WTC11 (cell line): Measurements from ENCODE around the gene SHROOM3. TPM values are rescaled to one million over a fixed set of nuclear protein-coding genes. Genes with fewer than 3 reads are reported as not detected.

Experiments used
- ATAC-seq: fragments of 200-7000 bp; cut with Tn5 transposase; 2 replicates; pipeline ENCODE4 v1.10.0; 2021; ENCODE audit warnings: mild to moderate bottlenecking, moderate library complexity
- CTCF ChIA-PET: fragments of 300-600 bp; sonication (Branson Sonifier 250); formaldehyde crosslinking; loops from one replicate; lab custom pipeline; 2021; ENCODE audit warnings: antibody characterized with exemption; lab: Charles Lee
- POLR2A ChIA-PET: fragments of 350-600 bp; sonication (Branson Sonifier 250); formaldehyde crosslinking; loops from one replicate; lab custom pipeline; 2021; ENCODE audit warnings: antibody characterized with exemption; lab: Charles Lee
- DNase-seq: peaks from one replicate; pipeline ENCODE4 v3.0.0; 2021; ENCODE audit warnings: low spot score
- H3K27ac Mint-ChIP-seq: 2 replicates; pipeline ENCODE4 v1.8.0; 2021; ENCODE audit warnings: mixed read lengths
- H3K27me3 Mint-ChIP-seq: 2 replicates; pipeline ENCODE4 v1.8.0; 2021; ENCODE audit warnings: low read depth, mild to moderate bottlenecking, moderate library complexity, mixed read lengths
- H3K36me3 Mint-ChIP-seq: 2 replicates; pipeline ENCODE4 v1.8.0; 2021; ENCODE audit warnings: mixed read lengths
- H3K4me1 Mint-ChIP-seq: 2 replicates; pipeline ENCODE4 v1.8.0; 2022; ENCODE audit warnings: mixed read lengths
- H3K4me3 Mint-ChIP-seq: 2 replicates; pipeline ENCODE4 v1.8.0; 2021; ENCODE audit warnings: mild to moderate bottlenecking, moderate library complexity, mixed read lengths
- H3K9me3 Mint-ChIP-seq: 2 replicates; pipeline ENCODE4 v1.8.0; 2021; ENCODE audit warnings: mixed read lengths
- CBFB ChIP-seq: sonication (generic); formaldehyde crosslinking; IDR thresholded peaks from 2 replicates; pipeline ENCODE4 v1.8.1; 2022; ENCODE audit warnings: mild to moderate bottlenecking, low read depth, missing genetic modification reagents
- EMX1 ChIP-seq: fragments of 250-450 bp; sonication (Bioruptor Pico); IDR thresholded peaks from 2 replicates; pipeline ENCODE4 v1.8.0; 2021; ENCODE audit warnings: mild to moderate bottlenecking
- GABPB1 ChIP-seq: sonication (generic); formaldehyde crosslinking; IDR thresholded peaks from 2 replicates; pipeline ENCODE4 v1.8.1; 2023; ENCODE audit warnings: mild to moderate bottlenecking, missing genetic modification reagents
- KAT7 ChIP-seq: sonication (generic); formaldehyde crosslinking; IDR thresholded peaks from 2 replicates; pipeline ENCODE4 v1.8.1; 2023; ENCODE audit warnings: missing genetic modification reagents, mild to moderate bottlenecking, borderline replicate concordance
- MXD4 ChIP-seq: fragments of 250-450 bp; sonication (Bioruptor Pico); IDR thresholded peaks from 2 replicates; pipeline ENCODE4 v1.8.0; 2021; ENCODE audit warnings: mild to moderate bottlenecking, moderate library complexity, borderline replicate concordance
- MYBL2 ChIP-seq: sonication (generic); formaldehyde crosslinking; IDR thresholded peaks from 2 replicates; pipeline ENCODE4 v1.8.1; 2023; ENCODE audit warnings: mild to moderate bottlenecking, moderate library complexity, missing genetic modification reagents
- NR2C2 ChIP-seq: sonication (generic); formaldehyde crosslinking; IDR thresholded peaks from 2 replicates; pipeline ENCODE4 v1.8.0; 2022; ENCODE audit warnings: mild to moderate bottlenecking, missing genetic modification reagents
- SMAD3 ChIP-seq: sonication (generic); formaldehyde crosslinking; IDR thresholded peaks from 2 replicates; pipeline ENCODE4 v1.8.0; 2022; ENCODE audit warnings: missing genetic modification reagents, mild to moderate bottlenecking, borderline replicate concordance
- SOX15 ChIP-seq: fragments of 250-450 bp; sonication (Bioruptor Pico); IDR thresholded peaks from 2 replicates; pipeline ENCODE4 v1.9.0; 2021; ENCODE audit warnings: mild to moderate bottlenecking
- TP53 ChIP-seq: sonication (generic); formaldehyde crosslinking; IDR thresholded peaks from 2 replicates; pipeline ENCODE4 v1.8.1; 2023; ENCODE audit warnings: mild to moderate bottlenecking, missing genetic modification reagents
- ZNF423 ChIP-seq: fragments of 250-450 bp; sonication (Bioruptor Pico); IDR thresholded peaks from 2 replicates; pipeline ENCODE4 v2.1.2; 2022; ENCODE audit warnings: mild to moderate bottlenecking, moderate library complexity
- total RNA-seq: library from RNA; stranded (reverse); gene quantifications from 3 replicates; pipeline ENCODE4 v1.2.3, GENCODE V29; 2021
- TF ChIP-seq, protein P1 (sequence below): fragments of 250-450 bp; sonication (Bioruptor Pico); conservative IDR thresholded peaks from 2 replicates; pipeline ENCODE4 v1.9.0; 2021; ENCODE audit warnings: mild to moderate bottlenecking
- TF ChIP-seq, protein P2 (sequence below): sonication (generic); formaldehyde crosslinking; IDR thresholded peaks from 2 replicates; pipeline ENCODE4 v1.8.1; 2023; ENCODE audit warnings: mild to moderate bottlenecking, missing genetic modification reagents, borderline replicate concordance
- TF ChIP-seq, protein P3 (sequence below): sonication (generic); formaldehyde crosslinking; conservative IDR thresholded peaks from 2 replicates; pipeline ENCODE4 v1.8.1; 2022; ENCODE audit warnings: mild to moderate bottlenecking, missing genetic modification reagents
- TF ChIP-seq, protein P4 (sequence below): fragments of 250-450 bp; sonication (Bioruptor Pico); IDR thresholded peaks from 2 replicates; pipeline ENCODE4 v1.9.0; 2021; ENCODE audit warnings: mild to moderate bottlenecking
- TF ChIP-seq, protein P5 (sequence below): sonication (generic); formaldehyde crosslinking; IDR thresholded peaks from 2 replicates; pipeline ENCODE4 v1.8.1; 2023; ENCODE audit warnings: mild to moderate bottlenecking, missing genetic modification reagents
- TF ChIP-seq, protein P6 (sequence below): sonication (generic); formaldehyde crosslinking; IDR thresholded peaks from 2 replicates; pipeline ENCODE4 v1.8.0; 2022; ENCODE audit warnings: missing genetic modification reagents
- TF ChIP-seq, protein P7 (sequence below): fragments of 250-450 bp; sonication (Bioruptor Pico); IDR thresholded peaks from 2 replicates; pipeline ENCODE4 v1.8.0; 2021; ENCODE audit warnings: mild to moderate bottlenecking

SHROOM3 gene
- total RNA-seq, 1 experiment from 2014 or later, result 71.9 TPM

DNA sequence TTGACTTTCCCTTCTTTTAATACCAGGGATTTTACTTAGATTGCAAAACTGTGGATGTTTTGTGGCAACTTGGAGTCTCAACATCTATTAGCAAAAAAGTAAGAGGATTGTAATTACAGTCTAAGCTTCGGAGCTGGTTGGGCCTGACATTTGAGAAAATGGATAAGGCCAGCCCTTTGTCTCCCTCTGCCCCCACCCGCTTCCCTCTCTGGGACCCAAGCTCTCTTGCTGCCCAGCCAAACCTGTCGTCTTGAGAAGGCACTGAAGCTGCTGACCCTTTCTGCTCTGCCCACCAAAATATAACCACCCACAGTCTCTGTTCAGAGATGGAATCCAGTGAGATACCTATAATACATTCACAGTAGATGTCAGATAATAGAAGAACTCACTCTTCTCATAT lies 49.6 kb downstream of the SHROOM3 start:
- H3K4me1 Mint-ChIP-seq, result peaks cover 38% of the 10 kb centered on the region
- CTCF ChIA-PET, result interaction anchor here (0.8 to 1.4 kb wide), 4 partner anchors 20 to 610 kb away, joined by 3 to 6 read pairs (median 3); partner anchors contain the start of gene SHROOM3
- H3K27me3 Mint-ChIP-seq, result no peaks in the 10 kb centered on the region; the same call in 1 of the 2 replicates
- no peak for DNase-seq
- POLR2A ChIA-PET, result interaction anchor here (0.6 kb wide), 1 partner anchor 27 kb away, joined by 5 read pairs; no protein-coding TSS in a partner anchor
- no peak overlapping the region for H3K4me3 Mint-ChIP-seq
- H3K27ac Mint-ChIP-seq, result peak overlapping the region; percentile 90
- ATAC-seq, result no peak
- peaks cover 41% of the 10 kb centered on the region for H3K9me3 Mint-ChIP-seq
- TF ChIP-seq GABPB1 (CRISPR knock-in tag) (no peak), CBFB (no peak), SMAD3 (CRISPR knock-in tag) (no peak), NR2C2 (CRISPR knock-in tag) (no peak), MXD4 (no peak), ZNF423 (CRISPR knock-in tag) (no peak), MYBL2 (CRISPR knock-in tag) (no peak), KAT7 (CRISPR knock-in tag) (no peak), EMX1 (CRISPR knock-in tag) (no peak), TP53 (no peak), SOX15 (CRISPR knock-in tag) (no peak)
- TF ChIP-seq, protein P1, sequence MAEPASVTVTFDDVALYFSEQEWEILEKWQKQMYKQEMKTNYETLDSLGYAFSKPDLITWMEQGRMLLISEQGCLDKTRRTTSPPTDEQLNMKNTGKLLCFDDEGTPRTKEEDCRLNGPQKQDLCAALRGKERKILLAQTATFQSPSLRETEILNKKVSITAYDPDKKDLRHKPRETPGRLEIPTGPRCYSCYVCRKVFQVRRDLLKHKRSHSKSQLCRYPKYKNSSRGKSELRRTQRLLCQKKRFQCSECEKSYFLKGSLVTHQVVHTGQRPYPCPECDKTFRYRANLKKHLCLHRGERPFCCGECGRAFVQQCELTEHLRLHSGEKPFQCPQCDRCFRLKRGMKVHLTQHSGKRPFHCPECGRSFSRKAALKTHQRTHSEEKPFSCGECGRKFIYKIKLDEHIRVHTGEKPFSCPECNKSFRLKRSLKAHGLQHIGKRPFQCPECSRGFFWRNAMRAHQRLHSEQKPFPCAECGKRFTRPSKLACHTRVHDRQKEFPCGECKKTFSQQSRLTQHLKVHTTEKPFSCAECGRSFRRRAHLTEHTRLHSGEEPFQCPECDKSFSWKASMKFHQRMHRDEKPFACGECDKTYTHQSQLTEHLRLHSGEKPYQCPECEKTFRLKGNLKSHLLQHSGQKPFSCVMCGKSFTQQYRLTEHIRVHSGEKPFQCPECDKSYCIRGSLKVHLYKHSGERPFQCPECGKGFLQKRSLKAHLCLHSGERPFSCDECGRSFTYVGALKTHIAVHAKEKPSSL (CRISPR knock-in tag), result no peak
- TF ChIP-seq, protein P2, sequence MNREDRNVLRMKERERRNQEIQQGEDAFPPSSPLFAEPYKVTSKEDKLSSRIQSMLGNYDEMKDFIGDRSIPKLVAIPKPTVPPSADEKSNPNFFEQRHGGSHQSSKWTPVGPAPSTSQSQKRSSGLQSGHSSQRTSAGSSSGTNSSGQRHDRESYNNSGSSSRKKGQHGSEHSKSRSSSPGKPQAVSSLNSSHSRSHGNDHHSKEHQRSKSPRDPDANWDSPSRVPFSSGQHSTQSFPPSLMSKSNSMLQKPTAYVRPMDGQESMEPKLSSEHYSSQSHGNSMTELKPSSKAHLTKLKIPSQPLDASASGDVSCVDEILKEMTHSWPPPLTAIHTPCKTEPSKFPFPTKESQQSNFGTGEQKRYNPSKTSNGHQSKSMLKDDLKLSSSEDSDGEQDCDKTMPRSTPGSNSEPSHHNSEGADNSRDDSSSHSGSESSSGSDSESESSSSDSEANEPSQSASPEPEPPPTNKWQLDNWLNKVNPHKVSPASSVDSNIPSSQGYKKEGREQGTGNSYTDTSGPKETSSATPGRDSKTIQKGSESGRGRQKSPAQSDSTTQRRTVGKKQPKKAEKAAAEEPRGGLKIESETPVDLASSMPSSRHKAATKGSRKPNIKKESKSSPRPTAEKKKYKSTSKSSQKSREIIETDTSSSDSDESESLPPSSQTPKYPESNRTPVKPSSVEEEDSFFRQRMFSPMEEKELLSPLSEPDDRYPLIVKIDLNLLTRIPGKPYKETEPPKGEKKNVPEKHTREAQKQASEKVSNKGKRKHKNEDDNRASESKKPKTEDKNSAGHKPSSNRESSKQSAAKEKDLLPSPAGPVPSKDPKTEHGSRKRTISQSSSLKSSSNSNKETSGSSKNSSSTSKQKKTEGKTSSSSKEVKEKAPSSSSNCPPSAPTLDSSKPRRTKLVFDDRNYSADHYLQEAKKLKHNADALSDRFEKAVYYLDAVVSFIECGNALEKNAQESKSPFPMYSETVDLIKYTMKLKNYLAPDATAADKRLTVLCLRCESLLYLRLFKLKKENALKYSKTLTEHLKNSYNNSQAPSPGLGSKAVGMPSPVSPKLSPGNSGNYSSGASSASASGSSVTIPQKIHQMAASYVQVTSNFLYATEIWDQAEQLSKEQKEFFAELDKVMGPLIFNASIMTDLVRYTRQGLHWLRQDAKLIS (CRISPR knock-in tag), result no peak
- TF ChIP-seq, protein P3, sequence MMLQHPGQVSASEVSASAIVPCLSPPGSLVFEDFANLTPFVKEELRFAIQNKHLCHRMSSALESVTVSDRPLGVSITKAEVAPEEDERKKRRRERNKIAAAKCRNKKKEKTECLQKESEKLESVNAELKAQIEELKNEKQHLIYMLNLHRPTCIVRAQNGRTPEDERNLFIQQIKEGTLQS (CRISPR knock-in tag), result no peak
- TF ChIP-seq, protein P4, sequence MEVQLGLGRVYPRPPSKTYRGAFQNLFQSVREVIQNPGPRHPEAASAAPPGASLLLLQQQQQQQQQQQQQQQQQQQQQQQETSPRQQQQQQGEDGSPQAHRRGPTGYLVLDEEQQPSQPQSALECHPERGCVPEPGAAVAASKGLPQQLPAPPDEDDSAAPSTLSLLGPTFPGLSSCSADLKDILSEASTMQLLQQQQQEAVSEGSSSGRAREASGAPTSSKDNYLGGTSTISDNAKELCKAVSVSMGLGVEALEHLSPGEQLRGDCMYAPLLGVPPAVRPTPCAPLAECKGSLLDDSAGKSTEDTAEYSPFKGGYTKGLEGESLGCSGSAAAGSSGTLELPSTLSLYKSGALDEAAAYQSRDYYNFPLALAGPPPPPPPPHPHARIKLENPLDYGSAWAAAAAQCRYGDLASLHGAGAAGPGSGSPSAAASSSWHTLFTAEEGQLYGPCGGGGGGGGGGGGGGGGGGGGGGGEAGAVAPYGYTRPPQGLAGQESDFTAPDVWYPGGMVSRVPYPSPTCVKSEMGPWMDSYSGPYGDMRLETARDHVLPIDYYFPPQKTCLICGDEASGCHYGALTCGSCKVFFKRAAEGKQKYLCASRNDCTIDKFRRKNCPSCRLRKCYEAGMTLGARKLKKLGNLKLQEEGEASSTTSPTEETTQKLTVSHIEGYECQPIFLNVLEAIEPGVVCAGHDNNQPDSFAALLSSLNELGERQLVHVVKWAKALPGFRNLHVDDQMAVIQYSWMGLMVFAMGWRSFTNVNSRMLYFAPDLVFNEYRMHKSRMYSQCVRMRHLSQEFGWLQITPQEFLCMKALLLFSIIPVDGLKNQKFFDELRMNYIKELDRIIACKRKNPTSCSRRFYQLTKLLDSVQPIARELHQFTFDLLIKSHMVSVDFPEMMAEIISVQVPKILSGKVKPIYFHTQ (CRISPR knock-in tag), result no peak
- TF ChIP-seq, protein P5, sequence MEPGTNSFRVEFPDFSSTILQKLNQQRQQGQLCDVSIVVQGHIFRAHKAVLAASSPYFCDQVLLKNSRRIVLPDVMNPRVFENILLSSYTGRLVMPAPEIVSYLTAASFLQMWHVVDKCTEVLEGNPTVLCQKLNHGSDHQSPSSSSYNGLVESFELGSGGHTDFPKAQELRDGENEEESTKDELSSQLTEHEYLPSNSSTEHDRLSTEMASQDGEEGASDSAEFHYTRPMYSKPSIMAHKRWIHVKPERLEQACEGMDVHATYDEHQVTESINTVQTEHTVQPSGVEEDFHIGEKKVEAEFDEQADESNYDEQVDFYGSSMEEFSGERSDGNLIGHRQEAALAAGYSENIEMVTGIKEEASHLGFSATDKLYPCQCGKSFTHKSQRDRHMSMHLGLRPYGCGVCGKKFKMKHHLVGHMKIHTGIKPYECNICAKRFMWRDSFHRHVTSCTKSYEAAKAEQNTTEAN (CRISPR knock-in tag), result no peak
- TF ChIP-seq, protein P6, sequence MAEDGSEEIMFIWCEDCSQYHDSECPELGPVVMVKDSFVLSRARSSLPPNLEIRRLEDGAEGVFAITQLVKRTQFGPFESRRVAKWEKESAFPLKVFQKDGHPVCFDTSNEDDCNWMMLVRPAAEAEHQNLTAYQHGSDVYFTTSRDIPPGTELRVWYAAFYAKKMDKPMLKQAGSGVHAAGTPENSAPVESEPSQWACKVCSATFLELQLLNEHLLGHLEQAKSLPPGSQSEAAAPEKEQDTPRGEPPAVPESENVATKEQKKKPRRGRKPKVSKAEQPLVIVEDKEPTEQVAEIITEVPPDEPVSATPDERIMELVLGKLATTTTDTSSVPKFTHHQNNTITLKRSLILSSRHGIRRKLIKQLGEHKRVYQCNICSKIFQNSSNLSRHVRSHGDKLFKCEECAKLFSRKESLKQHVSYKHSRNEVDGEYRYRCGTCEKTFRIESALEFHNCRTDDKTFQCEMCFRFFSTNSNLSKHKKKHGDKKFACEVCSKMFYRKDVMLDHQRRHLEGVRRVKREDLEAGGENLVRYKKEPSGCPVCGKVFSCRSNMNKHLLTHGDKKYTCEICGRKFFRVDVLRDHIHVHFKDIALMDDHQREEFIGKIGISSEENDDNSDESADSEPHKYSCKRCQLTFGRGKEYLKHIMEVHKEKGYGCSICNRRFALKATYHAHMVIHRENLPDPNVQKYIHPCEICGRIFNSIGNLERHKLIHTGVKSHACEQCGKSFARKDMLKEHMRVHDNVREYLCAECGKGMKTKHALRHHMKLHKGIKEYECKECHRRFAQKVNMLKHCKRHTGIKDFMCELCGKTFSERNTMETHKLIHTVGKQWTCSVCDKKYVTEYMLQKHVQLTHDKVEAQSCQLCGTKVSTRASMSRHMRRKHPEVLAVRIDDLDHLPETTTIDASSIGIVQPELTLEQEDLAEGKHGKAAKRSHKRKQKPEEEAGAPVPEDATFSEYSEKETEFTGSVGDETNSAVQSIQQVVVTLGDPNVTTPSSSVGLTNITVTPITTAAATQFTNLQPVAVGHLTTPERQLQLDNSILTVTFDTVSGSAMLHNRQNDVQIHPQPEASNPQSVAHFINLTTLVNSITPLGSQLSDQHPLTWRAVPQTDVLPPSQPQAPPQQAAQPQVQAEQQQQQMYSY (CRISPR knock-in tag), result no peak
- TF ChIP-seq, protein P7, sequence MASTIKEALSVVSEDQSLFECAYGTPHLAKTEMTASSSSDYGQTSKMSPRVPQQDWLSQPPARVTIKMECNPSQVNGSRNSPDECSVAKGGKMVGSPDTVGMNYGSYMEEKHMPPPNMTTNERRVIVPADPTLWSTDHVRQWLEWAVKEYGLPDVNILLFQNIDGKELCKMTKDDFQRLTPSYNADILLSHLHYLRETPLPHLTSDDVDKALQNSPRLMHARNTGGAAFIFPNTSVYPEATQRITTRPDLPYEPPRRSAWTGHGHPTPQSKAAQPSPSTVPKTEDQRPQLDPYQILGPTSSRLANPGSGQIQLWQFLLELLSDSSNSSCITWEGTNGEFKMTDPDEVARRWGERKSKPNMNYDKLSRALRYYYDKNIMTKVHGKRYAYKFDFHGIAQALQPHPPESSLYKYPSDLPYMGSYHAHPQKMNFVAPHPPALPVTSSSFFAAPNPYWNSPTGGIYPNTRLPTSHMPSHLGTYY (CRISPR knock-in tag), result no peak
- peaks cover 32% of the 10 kb centered on the region for H3K36me3 Mint-ChIP-seq
